Ishikawa (cell line): ENCODE data around the gene THADA.

ENCODE experiments used
- CEBPB ChIP-seq: IDR thresholded peaks from 2 replicates; pipeline ENCODE4 v1.6.1; 2012
- CREB1 ChIP-seq: IDR thresholded peaks from 2 replicates; pipeline ENCODE4 v1.6.1; 2012; ENCODE audit warnings: low read depth
- EGR1 ChIP-seq: IDR thresholded peaks from 2 replicates; pipeline ENCODE4 v1.6.1; 2012
- EP300 ChIP-seq: IDR thresholded peaks from 2 replicates; pipeline ENCODE4 v1.6.1; 2012; ENCODE audit warnings: borderline replicate concordance
- FOXM1 ChIP-seq: IDR thresholded peaks from 2 replicates; pipeline ENCODE4 v1.6.1; 2012; ENCODE audit warnings: low read depth, borderline replicate concordance
- MAX ChIP-seq: IDR thresholded peaks from 2 replicates; pipeline ENCODE4 v1.6.1; 2012
- NFIC ChIP-seq: IDR thresholded peaks from 2 replicates; pipeline ENCODE4 v1.6.1; 2012
- RAD21 ChIP-seq: IDR thresholded peaks from 2 replicates; pipeline ENCODE4 v1.6.1; 2012; ENCODE audit warnings: low read depth
- REST ChIP-seq: IDR thresholded peaks from 2 replicates; pipeline ENCODE4 v1.6.1; 2012; ENCODE audit warnings: low read depth, mild to moderate bottlenecking
- TAF1 ChIP-seq: IDR thresholded peaks from 2 replicates; pipeline ENCODE4 v1.6.1; 2012; ENCODE audit warnings: low read depth, mild to moderate bottlenecking
- TCF12 ChIP-seq: IDR thresholded peaks from 2 replicates; pipeline ENCODE4 v1.6.1; 2012; ENCODE audit warnings: low read depth
- TEAD4 ChIP-seq: IDR thresholded peaks from 2 replicates; pipeline ENCODE4 v1.6.1; 2012
- USF1 ChIP-seq: IDR thresholded peaks from 2 replicates; pipeline ENCODE4 v1.6.1; 2012
- YY1 ChIP-seq: IDR thresholded peaks from 2 replicates; pipeline ENCODE4 v1.6.1; 2012; ENCODE audit warnings: low read depth
- ZBTB7A ChIP-seq: IDR thresholded peaks from 2 replicates; pipeline ENCODE4 v1.6.1; 2012; ENCODE audit warnings: low read depth

Gene THADA

GRCh38 chr2:43553341-43553855 lies 42.4 kb downstream of the THADA start:
- no peak for TF ChIP-seq YY1
- no peak for TF ChIP-seq CREB1
- no peak for TF ChIP-seq EGR1
- no peak for TF ChIP-seq NFIC
- no peak for TF ChIP-seq TAF1
- no peak for TF ChIP-seq EP300
- no peak for TF ChIP-seq ZBTB7A
- no peak for TF ChIP-seq RAD21
- no peak for TF ChIP-seq MAX
- no peak for TF ChIP-seq TEAD4
- no peak for TF ChIP-seq USF1
- no peak for TF ChIP-seq REST
- no peak for TF ChIP-seq CEBPB
- no peak for TF ChIP-seq FOXM1

GRCh38 chr2:43551990-43552389 lies 43.8 kb downstream of the THADA start:
- TF ChIP-seq USF1, result no peak
- no peak for TF ChIP-seq MAX
- no peak for TF ChIP-seq TEAD4
- no peak for TF ChIP-seq EP300
- TF ChIP-seq CREB1, result no peak
- no peak for TF ChIP-seq FOXM1
- TF ChIP-seq TAF1, result no peak
- no peak for TF ChIP-seq EGR1
- no peak for TF ChIP-seq CEBPB
- TF ChIP-seq TCF12, result no peak
- TF ChIP-seq REST, result no peak
- no peak for TF ChIP-seq NFIC
- no peak for TF ChIP-seq RAD21
- TF ChIP-seq ZBTB7A, result no peak
- no peak for TF ChIP-seq YY1

- TF ChIP-seq EGR1 (no peak), TEAD4 (no peak), TAF1 (no peak), RAD21 (peak; percentile 52), FOXM1 (no peak)
Observed at GRCh38 chr2:43542285-43542933, 53.4 kb downstream of the THADA start.

- no peak for TF ChIP-seq MAX
- TF ChIP-seq NFIC, result no peak
- no peak for TF ChIP-seq ZBTB7A
- no peak for TF ChIP-seq EGR1
- TF ChIP-seq EP300, result no peak
- no peak for TF ChIP-seq TEAD4
- TF ChIP-seq RAD21, result no peak
- no peak for TF ChIP-seq CEBPB
- TF ChIP-seq CREB1, result no peak
- TF ChIP-seq USF1, result no peak
- TF ChIP-seq REST, result no peak
- TF ChIP-seq FOXM1, result no peak
- no peak for TF ChIP-seq YY1
- TF ChIP-seq TAF1, result no peak
- no peak for TF ChIP-seq TCF12
Observed at GRCh38 chr2:43541165-43541564, 54.7 kb downstream of the THADA start.
